Karpas-422 (cell line): ENCODE results near the gene ATP5PF. TPM values are rescaled to one million over a fixed set of nuclear protein-coding genes. Genes with fewer than 3 reads are reported as not detected.
"Not testable (repeated sequence)": the region's sequence is repeated elsewhere in the genome, so short reads cannot be mapped to it uniquely, and the experiment has no call there.

Experiments
- DNase-seq: peaks from one replicate; pipeline ENCODE4 v3.0.0-alpha.2; 2015
- H2AFZ ChIP-seq: fragments of 200-600 bp; sonication (generic); 2 replicates; pipeline ENCODE4 v1.6.1; 2014; ENCODE audit warnings: antibody characterized with exemption, low read length, mixed read lengths
- H3K27ac ChIP-seq: fragments of 200-600 bp; sonication (generic); 2 replicates; pipeline ENCODE4 v1.5.1; 2014; ENCODE audit warnings: mild to moderate bottlenecking, low read length, moderate library complexity
- H3K27me3 ChIP-seq: fragments of 200-600 bp; sonication (generic); 2 replicates; pipeline ENCODE4 v1.6.1; 2014; ENCODE audit warnings: low read length, mixed read lengths
- H3K36me3 ChIP-seq: fragments of 200-600 bp; sonication (generic); 2 replicates; pipeline ENCODE4 v1.6.1; 2014; ENCODE audit warnings: low read length, mixed read lengths; ENCODE audit not compliant: insufficient read depth
- H3K4me1 ChIP-seq: fragments of 200-600 bp; sonication (generic); 2 replicates; pipeline ENCODE4 v1.6.1; 2014; ENCODE audit warnings: mild to moderate bottlenecking, low read length, mixed read lengths
- H3K4me2 ChIP-seq: fragments of 200-600 bp; sonication (generic); 2 replicates; pipeline ENCODE4 v1.6.1; 2014; ENCODE audit warnings: low read length, low read depth, mild to moderate bottlenecking; ENCODE audit not compliant: poor library complexity, severe bottlenecking
- H3K4me3 ChIP-seq: fragments of 200-600 bp; sonication (generic); 2 replicates; pipeline ENCODE4 v1.5.1; 2014; ENCODE audit warnings: mild to moderate bottlenecking, antibody characterized with exemption, low read length, mixed read lengths
- H3K79me2 ChIP-seq: fragments of 200-600 bp; sonication (generic); 2 replicates; pipeline ENCODE4 v1.6.1; 2014; ENCODE audit warnings: mild to moderate bottlenecking, low read length, mixed read lengths
- H3K9ac ChIP-seq: fragments of 200-600 bp; sonication (generic); 2 replicates; pipeline ENCODE4 v1.6.0; 2014; ENCODE audit warnings: low read length
- H3K9me2 ChIP-seq: fragments of 200-600 bp; sonication (generic), shearing (Covaris generic); replicated peaks from 2 replicates; pipeline ENCODE4 v1.6.0; 2014; ENCODE audit warnings: mild to moderate bottlenecking, low read length, moderate library complexity; ENCODE audit not compliant: insufficient read depth
- H3K9me3 ChIP-seq: fragments of 300-700, 200-600 bp; sonication (generic); 2 replicates; pipeline ENCODE4 v1.6.1; 2014; ENCODE audit warnings: low read length, mixed read lengths
- H4K20me1 ChIP-seq: fragments of 200-600 bp; sonication (generic); 2 replicates; pipeline ENCODE4 v1.6.1; 2014; ENCODE audit warnings: mild to moderate bottlenecking, antibody characterized with exemption, low read length, low read depth; ENCODE audit not compliant: insufficient read depth
- total RNA-seq: library from RNA; depleted of rRNA; stranded (reverse); fragments of >200 nt; shearing (Covaris generic); gene quantifications from 2 replicates; pipeline ENCODE4 v1.2.3, GENCODE V29; 2014; ENCODE audit warnings: low replicate concordance; rRNA removed

The ATP5PF gene
- 115 and 116 TPM in 2 replicates for total RNA-seq

DNA sequence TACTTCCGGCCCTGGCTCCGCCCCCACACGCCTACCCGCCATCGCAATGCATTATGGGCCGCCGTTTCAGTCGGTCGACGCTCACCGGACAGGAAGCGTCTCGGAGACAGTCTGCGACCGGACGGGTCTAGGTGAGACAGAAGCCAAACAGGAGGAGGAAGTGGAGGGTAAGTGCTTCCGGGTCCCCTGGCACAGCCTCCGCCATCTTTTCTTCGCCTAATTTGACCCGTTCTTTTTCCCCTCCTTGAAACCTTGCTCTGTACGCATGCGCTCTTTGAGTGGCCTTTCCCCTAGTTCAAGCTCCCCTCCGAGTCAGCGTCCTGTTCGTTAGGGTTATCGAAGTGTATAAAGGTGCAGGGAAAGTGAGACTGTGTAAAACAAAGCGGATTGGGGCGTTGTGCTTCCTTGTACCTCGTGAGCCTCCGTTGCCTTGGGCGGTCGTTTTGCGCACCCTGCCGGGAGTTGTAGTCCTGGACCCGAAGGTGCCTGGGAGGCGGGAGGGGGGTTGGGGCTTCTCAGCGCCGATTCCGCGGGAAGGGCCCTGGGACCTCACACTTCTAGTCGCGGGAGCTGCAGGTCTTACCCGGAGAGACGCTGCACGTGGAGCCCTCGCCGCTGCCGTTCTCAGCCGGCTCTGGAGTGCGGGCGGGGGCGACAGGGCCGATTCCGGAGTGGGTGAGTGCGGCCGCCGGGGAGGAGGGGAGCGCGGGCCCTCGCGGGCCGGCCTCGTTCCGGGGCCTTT, at the start of gene ATP5PF, which contains the start of gene GABPA:
TSS of gene ATP5PF (minus strand) at position 1 of the 742 bp plus-strand sequence. CDS start 5,110 bp downstream, outside the sequence.
TSS of gene GABPA (plus strand) at position 69 of the 742 bp plus-strand sequence. CDS start 6,627 bp downstream, outside the sequence.
- peaks cover 16% of the 10 kb centered on the region; the same call in 1 of the 2 replicates for H4K20me1 ChIP-seq
- peak within 1 kb of the TSS; percentile 91 for H3K27ac ChIP-seq
- H3K9ac ChIP-seq = peak within 1 kb of the TSS; percentile 94
- DNase-seq = peak; percentile 99
- H3K9me3 ChIP-seq = no peaks in the 10 kb centered on the region
- peaks cover 88% of the 10 kb centered on the region for H3K79me2 ChIP-seq
- H3K9me2 ChIP-seq = no peaks in the 10 kb centered on the region
- peak within 1 kb of the TSS; percentile 51; the same call in 1 of the 2 replicates for H2AFZ ChIP-seq
- peaks cover 12% of the 10 kb centered on the region; the same call in 1 of the 2 replicates for H3K36me3 ChIP-seq
- peaks cover 52% of the 10 kb centered on the region for H3K4me1 ChIP-seq
- H3K4me3 ChIP-seq = peak within 1 kb of the TSS; percentile 95
- no peaks in the 10 kb centered on the region for H3K27me3 ChIP-seq
- H3K4me2 ChIP-seq = peak within 1 kb of the TSS; percentile 88

- H4K20me1 ChIP-seq, H3K79me2 ChIP-seq, H3K27ac ChIP-seq, H3K9me3 ChIP-seq, H3K4me3 ChIP-seq, H3K4me2 ChIP-seq, H3K27me3 ChIP-seq, H3K9ac ChIP-seq, DNase-seq, H3K36me3 ChIP-seq, H3K4me1 ChIP-seq, H3K9me2 ChIP-seq, H2AFZ ChIP-seq: not testable (repeated sequence)
These were observed 43.6 kb upstream of the ATP5PF start for GRCh38 chr21:25778126-25778875.

GRCh38 chr21:25776440-25776839, 41.7 kb upstream of the ATP5PF start:
- DNase-seq = no peak
- no peaks in the 10 kb centered on the region for H3K9me2 ChIP-seq
- no peak overlapping the region for H3K4me3 ChIP-seq
- no peak overlapping the region for H3K9ac ChIP-seq
- H3K4me2 ChIP-seq = no peak overlapping the region
- no peak overlapping the region for H3K27ac ChIP-seq
- H3K79me2 ChIP-seq = no peaks in the 10 kb centered on the region
- H4K20me1 ChIP-seq = no peaks in the 10 kb centered on the region
- no peaks in the 10 kb centered on the region for H3K27me3 ChIP-seq
- no peaks in the 10 kb centered on the region for H3K9me3 ChIP-seq
- no peaks in the 10 kb centered on the region for H3K4me1 ChIP-seq
- no peaks in the 10 kb centered on the region for H3K36me3 ChIP-seq
- H2AFZ ChIP-seq = no peak overlapping the region

GRCh38 chr21:25772686-25773085, 38.0 kb upstream of the ATP5PF start:
- H3K27me3 ChIP-seq = no peaks in the 10 kb centered on the region
- no peaks in the 10 kb centered on the region for H4K20me1 ChIP-seq
- no peak overlapping the region for H3K9ac ChIP-seq
- peaks cover 5% of the 10 kb centered on the region; the same call in 1 of the 2 replicates for H3K36me3 ChIP-seq
- H3K4me1 ChIP-seq = no peaks in the 10 kb centered on the region
- H3K4me2 ChIP-seq = no peak overlapping the region
- H3K27ac ChIP-seq = no peak overlapping the region
- H3K4me3 ChIP-seq = no peak overlapping the region
- DNase-seq = no peak
- no peaks in the 10 kb centered on the region for H3K79me2 ChIP-seq
- H2AFZ ChIP-seq = no peak overlapping the region
- no peaks in the 10 kb centered on the region for H3K9me3 ChIP-seq
- H3K9me2 ChIP-seq = no peaks in the 10 kb centered on the region

- Histone ChIP-seq H3K79me2 (no peaks in the 10 kb centered on the region), H3K4me1 (no peaks in the 10 kb centered on the region), H3K4me2 (no peak overlapping the region), H3K27me3 (no peaks in the 10 kb centered on the region), H4K20me1 (no peaks in the 10 kb centered on the region), H2AFZ (no peak overlapping the region), H3K27ac (no peak overlapping the region), H3K9me2 (no peaks in the 10 kb centered on the region), H3K9ac (no peak overlapping the region), H3K9me3 (no peaks in the 10 kb centered on the region), H3K4me3 (no peak overlapping the region), H3K36me3 (peaks cover 32% of the 10 kb centered on the region)
- no peak for DNase-seq
These were observed 33.2 kb upstream of the ATP5PF start for GRCh38 chr21:25767921-25768320.

DNA sequence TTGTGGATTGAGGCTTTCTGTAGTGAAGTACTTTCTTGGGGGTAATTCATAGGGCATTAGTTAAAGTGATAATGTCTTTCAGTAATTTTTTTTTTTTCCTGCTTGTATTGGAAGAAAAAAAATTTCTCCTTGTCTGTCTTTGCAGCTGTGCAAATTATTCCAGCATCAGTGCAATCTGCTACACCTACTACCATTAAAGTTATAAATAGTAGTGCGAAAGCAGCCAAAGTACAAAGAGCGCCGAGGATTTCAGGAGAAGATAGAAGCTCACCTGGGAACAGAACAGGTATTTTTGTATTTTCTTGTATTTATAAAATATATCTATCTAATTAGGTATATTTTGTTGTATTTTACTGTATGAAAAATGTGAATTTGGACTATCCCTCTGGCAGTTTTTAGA, 29.4 kb upstream of the ATP5PF start:
- H3K4me1 ChIP-seq = no peaks in the 10 kb centered on the region
- no peak for DNase-seq
- no peaks in the 10 kb centered on the region for H3K9me3 ChIP-seq
- H3K9ac ChIP-seq = no peak overlapping the region
- no peaks in the 10 kb centered on the region for H3K27me3 ChIP-seq
- no peaks in the 10 kb centered on the region for H3K9me2 ChIP-seq
- no peak overlapping the region for H2AFZ ChIP-seq
- H4K20me1 ChIP-seq = no peaks in the 10 kb centered on the region
- peaks cover 8% of the 10 kb centered on the region; the same call in 1 of the 2 replicates for H3K79me2 ChIP-seq
- no peak overlapping the region for H3K4me2 ChIP-seq
- no peak overlapping the region for H3K4me3 ChIP-seq
- H3K27ac ChIP-seq = no peak overlapping the region
- H3K36me3 ChIP-seq = peaks cover 55% of the 10 kb centered on the region

GRCh38 chr21:25760677-25761076, 26.0 kb upstream of the ATP5PF start:
- H3K36me3 ChIP-seq = peaks cover 56% of the 10 kb centered on the region
- no peaks in the 10 kb centered on the region for H3K9me3 ChIP-seq
- H3K79me2 ChIP-seq = peaks cover 31% of the 10 kb centered on the region
- no peak overlapping the region for H3K4me3 ChIP-seq
- H3K9ac ChIP-seq = no peak overlapping the region
- H2AFZ ChIP-seq = no peak overlapping the region
- H3K27me3 ChIP-seq = no peaks in the 10 kb centered on the region
- no peak overlapping the region for H3K4me2 ChIP-seq
- no peaks in the 10 kb centered on the region for H3K9me2 ChIP-seq
- DNase-seq = no peak
- H3K27ac ChIP-seq = no peak overlapping the region
- no peaks in the 10 kb centered on the region for H4K20me1 ChIP-seq
- H3K4me1 ChIP-seq = 0 out of 2 replicates have a peak, but pooled peaks cover 4% of the 10 kb centered on the region

DNA sequence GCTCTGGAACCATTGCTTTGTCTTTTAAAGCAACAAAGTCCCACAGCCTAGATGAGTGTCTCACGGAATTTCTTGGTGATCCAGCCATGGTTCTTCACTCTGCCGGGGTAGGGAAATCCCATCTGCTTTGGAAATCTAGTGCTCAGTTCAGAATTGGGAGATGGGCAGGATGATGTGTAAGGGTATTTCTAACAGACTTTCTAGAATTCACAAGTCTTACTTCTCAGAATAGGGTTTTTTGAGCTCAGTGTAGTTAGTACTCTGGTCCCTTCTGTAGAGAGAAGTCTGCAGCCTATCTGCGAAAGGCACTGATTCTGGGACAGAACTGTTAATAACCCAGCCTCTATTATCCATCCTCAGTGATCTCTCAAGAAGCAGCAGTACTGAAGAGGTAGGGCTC, 25.4 kb upstream of the ATP5PF start:
- H3K4me3 ChIP-seq = no peak overlapping the region
- H3K9me2 ChIP-seq = no peaks in the 10 kb centered on the region
- H3K27me3 ChIP-seq = no peaks in the 10 kb centered on the region
- no peaks in the 10 kb centered on the region for H3K9me3 ChIP-seq
- H2AFZ ChIP-seq = no peak overlapping the region
- H3K79me2 ChIP-seq = peaks cover 35% of the 10 kb centered on the region
- H3K4me2 ChIP-seq = no peak overlapping the region
- DNase-seq = no peak
- H3K9ac ChIP-seq = no peak overlapping the region
- 0 out of 2 replicates have a peak, but pooled peaks cover 4% of the 10 kb centered on the region for H3K4me1 ChIP-seq
- peaks cover 51% of the 10 kb centered on the region for H3K36me3 ChIP-seq
- no peaks in the 10 kb centered on the region for H4K20me1 ChIP-seq
- H3K27ac ChIP-seq = no peak overlapping the region
